ENCODE measurements around the gene HINT2.

HINT2 gene

GRCh38 chr9:35814841-35815543 is at the start of gene HINT2:
Gene HINT2 (minus strand): TSS chr9:35815042. CDS start chr9:35814979, 63 bp downstream.
- TF ChIP-seq, protein P1, sequence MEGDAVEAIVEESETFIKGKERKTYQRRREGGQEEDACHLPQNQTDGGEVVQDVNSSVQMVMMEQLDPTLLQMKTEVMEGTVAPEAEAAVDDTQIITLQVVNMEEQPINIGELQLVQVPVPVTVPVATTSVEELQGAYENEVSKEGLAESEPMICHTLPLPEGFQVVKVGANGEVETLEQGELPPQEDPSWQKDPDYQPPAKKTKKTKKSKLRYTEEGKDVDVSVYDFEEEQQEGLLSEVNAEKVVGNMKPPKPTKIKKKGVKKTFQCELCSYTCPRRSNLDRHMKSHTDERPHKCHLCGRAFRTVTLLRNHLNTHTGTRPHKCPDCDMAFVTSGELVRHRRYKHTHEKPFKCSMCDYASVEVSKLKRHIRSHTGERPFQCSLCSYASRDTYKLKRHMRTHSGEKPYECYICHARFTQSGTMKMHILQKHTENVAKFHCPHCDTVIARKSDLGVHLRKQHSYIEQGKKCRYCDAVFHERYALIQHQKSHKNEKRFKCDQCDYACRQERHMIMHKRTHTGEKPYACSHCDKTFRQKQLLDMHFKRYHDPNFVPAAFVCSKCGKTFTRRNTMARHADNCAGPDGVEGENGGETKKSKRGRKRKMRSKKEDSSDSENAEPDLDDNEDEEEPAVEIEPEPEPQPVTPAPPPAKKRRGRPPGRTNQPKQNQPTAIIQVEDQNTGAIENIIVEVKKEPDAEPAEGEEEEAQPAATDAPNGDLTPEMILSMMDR (IDR thresholded peaks at IDR 0.05; ENCODE audit: insufficient read depth, missing control alignments), result no peak
- DNase-seq (ENCODE audit: insufficient read length, low spot score) (peak; percentile 91), FAIRE-seq (peak; percentile 78)

GRCh38 chr9:35863583-35863982 is 48.7 kb upstream of the HINT2 start:
- no peak for DNase-seq (ENCODE audit: insufficient read length, low spot score)
- no peak for FAIRE-seq
- TF ChIP-seq, protein P1 (IDR thresholded peaks at IDR 0.05; ENCODE audit: insufficient read depth, missing control alignments), result no peak

GRCh38 chr9:35862328-35862727 is 47.5 kb upstream of the HINT2 start:
- TF ChIP-seq, protein P1 (IDR thresholded peaks at IDR 0.05; ENCODE audit: insufficient read depth, missing control alignments), result no peak
- FAIRE-seq, result no peak
- DNase-seq (ENCODE audit: insufficient read length, low spot score), result no peak

DNA sequence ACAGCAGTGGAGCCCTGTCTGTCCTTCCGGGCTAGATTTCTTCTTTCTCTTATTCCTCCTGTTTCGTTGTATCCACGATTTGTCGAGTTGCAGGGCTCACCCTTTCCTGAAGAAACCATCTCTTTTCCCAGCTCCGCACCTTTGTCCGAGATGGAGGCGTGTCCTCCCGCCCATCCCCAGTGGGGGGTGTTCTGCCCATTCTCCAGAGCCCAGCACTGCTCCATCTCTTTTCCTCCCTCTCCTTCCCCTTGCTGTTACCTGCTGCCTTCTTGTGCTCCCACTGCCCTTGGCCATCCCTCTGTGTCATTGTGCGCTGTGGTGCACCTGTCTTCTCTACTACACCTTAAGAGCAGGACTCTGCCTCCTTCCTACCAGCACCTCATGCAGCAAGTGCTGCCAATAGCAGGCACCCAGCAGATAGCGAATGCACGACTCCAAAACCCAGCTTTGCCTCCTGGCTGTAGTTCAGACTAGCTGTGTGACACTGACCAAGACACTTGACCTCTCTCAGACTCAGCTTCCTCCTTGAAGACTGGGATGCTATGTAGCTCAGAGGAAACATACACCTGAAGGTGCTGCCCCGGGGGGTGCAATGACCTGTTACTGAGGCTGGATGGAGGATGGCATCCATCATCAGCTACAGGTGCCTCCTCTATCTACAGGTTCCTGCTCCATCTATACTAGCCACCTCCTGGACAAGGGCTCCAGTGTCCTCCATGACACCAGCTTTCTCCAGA is 46.5 kb upstream of the HINT2 start:
- no peak for DNase-seq (ENCODE audit: insufficient read length, low spot score)
- TF ChIP-seq, protein P1 (IDR thresholded peaks at IDR 0.05; ENCODE audit: insufficient read depth, missing control alignments), result no peak
- FAIRE-seq, result no peak

GRCh38 chr9:35859990-35860339 is 45.1 kb upstream of the HINT2 start:
- FAIRE-seq (no peak), DNase-seq (ENCODE audit: insufficient read length, low spot score) (no peak)
- TF ChIP-seq, protein P1 (IDR thresholded peaks at IDR 0.05; ENCODE audit: insufficient read depth, missing control alignments), result no peak

- DNase-seq (ENCODE audit: insufficient read length, low spot score), result no peak
- TF ChIP-seq, protein P1 (IDR thresholded peaks at IDR 0.05; ENCODE audit: insufficient read depth, missing control alignments), result no peak
- no peak for FAIRE-seq
Observed at GRCh38 chr9:35859310-35859989, 44.6 kb upstream of the HINT2 start.

All from D721Med (cell line).